ENCODE measurements around the gene ERGIC3. TPM values are rescaled to one million over a fixed set of nuclear protein-coding genes. Genes with fewer than 3 reads are reported as not detected.

ERGIC3 gene
- polyA plus RNA-seq, 1 donor (not counting 4 experiments of a cell fraction or from before 2014, with no cell fraction given): 201 TPM

GRCh38 chr20:35508493-35509218, 33.2 kb upstream of the ERGIC3 start:
- Histone ChIP-seq H3K4me3 (ENCODE audit: control insufficient read depth in 2 of 3, extremely low read depth in 1 of 3, insufficient read depth in 2 of 3, low read depth in 1 of 3, low read length in 3 of 3) (no peak overlapping the region), H3K27me3 (ENCODE audit: control insufficient read depth, extremely low read depth, insufficient read depth, low read length) (no peaks in the 10 kb centered on the region), H3K36me3 (ENCODE audit: control insufficient read depth in 2 of 2, extremely low read depth in 1 of 2, insufficient read depth in 2 of 2, low read length in 2 of 2) (peaks cover 18 to 19% of the 10 kb centered on the region in 2 experiments), H3K79me2 (ENCODE audit: control insufficient read depth, insufficient read depth, low read length) (no peaks in the 10 kb centered on the region), H3K4me1 (ENCODE audit: control insufficient read depth, extremely low read depth, insufficient read depth, low read length) (no peaks in the 10 kb centered on the region), H3K9me3 (ENCODE audit: control insufficient read depth, low read depth, low read length) (no peaks in the 10 kb centered on the region), H4K20me1 (ENCODE audit: control insufficient read depth, extremely low read depth, insufficient read depth, low read length) (no peaks in the 10 kb centered on the region), H3K4me2 (ENCODE audit: control insufficient read depth, extremely low read depth, insufficient read depth, low read depth, low read length) (no peak overlapping the region), H3K27ac (ENCODE audit: control insufficient read depth, insufficient read depth, low read length) (no peak overlapping the region), H3K9me1 (ENCODE audit: control insufficient read depth, extremely low read depth, insufficient read depth, low read length) (no peaks in the 10 kb centered on the region), H3K9ac (ENCODE audit: control insufficient read depth, extremely low read depth, insufficient read depth, low read length) (no peak overlapping the region), H2AFZ (ENCODE audit: control insufficient read depth, low read length) (no peak overlapping the region)
- dilution Hi-C loops (cut with MboI; ENCODE audit: extremely low pct_ligation_motif_present, low sequenced_read_pairs): no loop called here
- no peak for FAIRE-seq
- DNase-seq (ENCODE audit: low read depth, low spot score): no peak
- TF ChIP-seq EZH2 (IDR thresholded peaks at IDR 0.05; ENCODE audit: low read length): no peak
- no peak for TF ChIP-seq CTCF (optimal IDR thresholded peaks at IDR 0.05 in 1 of 3, IDR thresholded peaks at IDR 0.05 in 1 of 3, conservative IDR thresholded peaks at IDR 0.05 in 1 of 3; ENCODE audit: extremely low read depth in 1 of 3, insufficient read depth in 2 of 3, low read length in 3 of 3)

GRCh38 chr20:35510951-35511735, 30.7 kb upstream of the ERGIC3 start:
- Histone ChIP-seq H3K9ac (ENCODE audit: control insufficient read depth, extremely low read depth, insufficient read depth, low read length) (no peak overlapping the region), H3K4me2 (ENCODE audit: control insufficient read depth, extremely low read depth, insufficient read depth, low read depth, low read length) (no peak overlapping the region), H3K27ac (ENCODE audit: control insufficient read depth, insufficient read depth, low read length) (no peak overlapping the region), H3K4me3 (ENCODE audit: control insufficient read depth in 2 of 3, extremely low read depth in 1 of 3, insufficient read depth in 2 of 3, low read depth in 1 of 3, low read length in 3 of 3) (no peak overlapping the region), H3K27me3 (ENCODE audit: control insufficient read depth, extremely low read depth, insufficient read depth, low read length) (no peaks in the 10 kb centered on the region), H3K36me3 (ENCODE audit: control insufficient read depth in 2 of 2, extremely low read depth in 1 of 2, insufficient read depth in 2 of 2, low read length in 2 of 2) (peaks cover 19% of the 10 kb centered on the region in 2 experiments), H3K9me1 (ENCODE audit: control insufficient read depth, extremely low read depth, insufficient read depth, low read length) (no peaks in the 10 kb centered on the region), H3K4me1 (ENCODE audit: control insufficient read depth, extremely low read depth, insufficient read depth, low read length) (peaks cover 6% of the 10 kb centered on the region), H3K9me3 (ENCODE audit: control insufficient read depth, low read depth, low read length) (no peaks in the 10 kb centered on the region), H2AFZ (ENCODE audit: control insufficient read depth, low read length) (no peak overlapping the region), H4K20me1 (ENCODE audit: control insufficient read depth, extremely low read depth, insufficient read depth, low read length) (no peaks in the 10 kb centered on the region), H3K79me2 (ENCODE audit: control insufficient read depth, insufficient read depth, low read length) (no peaks in the 10 kb centered on the region)
- FAIRE-seq (no peak), DNase-seq (ENCODE audit: low read depth, low spot score) (no peak)
- dilution Hi-C loops (cut with MboI; ENCODE audit: extremely low pct_ligation_motif_present, low sequenced_read_pairs): no loop called here
- TF ChIP-seq CTCF (optimal IDR thresholded peaks at IDR 0.05 in 1 of 3, IDR thresholded peaks at IDR 0.05 in 1 of 3, conservative IDR thresholded peaks at IDR 0.05 in 1 of 3; ENCODE audit: extremely low read depth in 1 of 3, insufficient read depth in 2 of 3, low read length in 3 of 3) (no peak), EZH2 (IDR thresholded peaks at IDR 0.05; ENCODE audit: low read length) (no peak)

All from keratinocyte (primary cell).